SK-N-SH (cell line): ENCODE data around the gene ARFGAP1. TPM values are rescaled to one million over a fixed set of nuclear protein-coding genes. Genes with fewer than 3 reads are reported as not detected.

Experiments used
- CTCF ChIA-PET: fragments of 300-600, 350-600 bp; formaldehyde crosslinking; extraction: SDS; loops from one replicate; lab custom pipeline; 2021; lab: Yijun Ruan, JAX
- POLR2A ChIA-PET: fragments of 350-600 bp; sonication (Branson Sonifier 250); formaldehyde crosslinking; extraction: SDS; loops from one replicate; lab custom pipeline; 2020; ENCODE audit warnings: antibody characterized with exemption, inconsistent platforms; lab: Yijun Ruan, JAX
- DNase-seq: peaks from one replicate; pipeline ENCODE4 v3.0.0; 2012
- H2AFZ ChIP-seq: fragments of 200-600 bp; sonication (generic); 2 replicates; pipeline ENCODE4 v1.8.1; 2016; ENCODE audit warnings: antibody characterized with exemption, mild to moderate bottlenecking, low read depth
- H3F3A ChIP-seq: fragments of 200-600 bp; sonication (generic); replicated peaks from 2 replicates; pipeline ENCODE3; 2016; ENCODE audit warnings: antibody characterized with exemption, mild to moderate bottlenecking; ENCODE audit not compliant: insufficient read depth
- H3K27ac ChIP-seq, 2 experiments: fragments of 200-500 bp in 1 of 2; fragments of 200-600 bp in 1 of 2; sonication (Bioruptor generic) in 1 of 2; sonication (generic), shearing (Covaris generic) in 1 of 2; 2 replicates each; pipeline versions ENCODE4 v1.5.1 to v1.6.1; 2014 to 2016; ENCODE audit warnings: low read depth in 2 of 2, inconsistent platforms in 1 of 2, low read length in 1 of 2, mild to moderate bottlenecking in 1 of 2, mixed read lengths in 1 of 2
- H3K27me3 ChIP-seq: fragments of 200-600 bp; sonication (generic), shearing (Covaris generic); 2 replicates; pipeline ENCODE4 v1.6.1; 2016; ENCODE audit warnings: mixed run types; ENCODE audit not compliant: insufficient read depth
- H3K36me3 ChIP-seq, 2 experiments: fragments of 200-500 bp in 1 of 2; fragments of 200-600 bp in 1 of 2; sonication (Bioruptor generic) in 1 of 2; sonication (generic) in 1 of 2; replicated peaks in 1 of 2; 2 replicates each; pipeline versions ENCODE3 to v1.5.1; 2014 to 2016; ENCODE audit warnings: low read length in 1 of 2, mild to moderate bottlenecking in 1 of 2; ENCODE audit not compliant: insufficient read depth in 2 of 2, control insufficient read depth in 1 of 2
- H3K4me1 ChIP-seq, 2 experiments: fragments of 200-500 bp in 1 of 2; fragments of 200-600 bp in 1 of 2; sonication (Bioruptor generic) in 1 of 2; sonication (generic), shearing (Covaris generic) in 1 of 2; 2 replicates each; pipeline versions ENCODE4 v1.5.1 to v1.6.1; 2014 to 2016; ENCODE audit warnings: low read depth in 1 of 2, low read length in 1 of 2, mixed run types in 1 of 2; ENCODE audit not compliant: insufficient read depth in 2 of 2, control insufficient read depth in 1 of 2
- H3K4me2 ChIP-seq: fragments of 200-600 bp; sonication (generic), shearing (Covaris generic); 2 replicates; pipeline ENCODE4 v1.6.1; 2017; ENCODE audit warnings: mixed run types
- H3K4me3 ChIP-seq, 2 experiments: fragments of 200-500 bp in 1 of 2; fragments of 200-600 bp in 1 of 2; sonication (Bioruptor generic) in 1 of 2; sonication (generic), shearing (Covaris generic) in 1 of 2; 2 replicates each; pipeline versions ENCODE4 v1.5.1 to v1.8.1; 2014 to 2016; ENCODE audit warnings: low read depth in 2 of 2, inconsistent platforms in 1 of 2, low read length in 1 of 2, mild to moderate bottlenecking in 1 of 2, mixed read lengths in 1 of 2, moderate library complexity in 1 of 2
- H3K79me2 ChIP-seq: fragments of 200-600 bp; sonication (generic); 2 replicates; pipeline ENCODE4 v1.8.1; 2017; ENCODE audit warnings: mild to moderate bottlenecking; ENCODE audit not compliant: insufficient read depth
- H3K9ac ChIP-seq: fragments of 200-600 bp; sonication (generic); 2 replicates; pipeline ENCODE4 v1.6.1; 2017; ENCODE audit warnings: mixed run types
- H3K9me2 ChIP-seq: fragments of 200-600 bp; sonication (generic); 2 replicates; pipeline ENCODE4 v1.6.1; 2017; ENCODE audit warnings: mixed run types
- H3K9me3 ChIP-seq: fragments of 200-600 bp; sonication (generic); 2 replicates; pipeline ENCODE4 v1.6.1; 2017; ENCODE audit warnings: mixed run types, mild to moderate bottlenecking, moderate library complexity
- H4K20me1 ChIP-seq: fragments of 200-600 bp; sonication (generic); 2 replicates; pipeline ENCODE4 v1.6.1; 2017; ENCODE audit warnings: mild to moderate bottlenecking, mixed run types; ENCODE audit not compliant: insufficient read depth
- CHD2 ChIP-seq: fragments of 150-350 bp; IDR thresholded peaks from 2 replicates; pipeline ENCODE4 v1.6.1; 2018; ENCODE audit warnings: low read length; ENCODE audit not compliant: partially characterized antibody
- EP300 ChIP-seq, 2 experiments: IDR thresholded peaks; 2 replicates each; pipeline versions ENCODE4 v1.4.0 to v1.6.1; 2012; ENCODE audit warnings: borderline replicate concordance in 1 of 2, low read depth in 1 of 2, low read length in 1 of 2
- GATA2 ChIP-seq: sonication (generic); formaldehyde crosslinking; IDR thresholded peaks from 2 replicates; pipeline ENCODE4 v1.5.0; 2020; ENCODE audit warnings: mild to moderate bottlenecking, missing genetic modification reagents
- JUND ChIP-seq: IDR thresholded peaks from 2 replicates; pipeline ENCODE4 v1.4.0; 2012
- MEF2A ChIP-seq: IDR thresholded peaks from 2 replicates; pipeline ENCODE4 v1.4.0; 2012; ENCODE audit warnings: low read depth, borderline replicate concordance
- MXI1 ChIP-seq: IDR thresholded peaks from 2 replicates; pipeline ENCODE4 v1.6.1; 2012; ENCODE audit warnings: mild to moderate bottlenecking, low read depth, low read length, improper control_type of control experiment
- NFIC ChIP-seq: IDR thresholded peaks from 2 replicates; pipeline ENCODE4 v1.4.0; 2012; ENCODE audit warnings: borderline replicate concordance
- RAD21 ChIP-seq: IDR thresholded peaks from 2 replicates; pipeline ENCODE4 v1.6.1; 2012; ENCODE audit warnings: mild to moderate bottlenecking, low read length
- REST ChIP-seq: IDR thresholded peaks from 2 replicates; pipeline ENCODE4 v1.6.1; 2012; ENCODE audit warnings: mild to moderate bottlenecking, low read depth, low read length, moderate library complexity
- SIN3A ChIP-seq: IDR thresholded peaks from 2 replicates; pipeline ENCODE4 v1.6.1; 2012; ENCODE audit warnings: low read depth, mild to moderate bottlenecking, low read length, moderate library complexity, borderline replicate concordance
- TAF1 ChIP-seq: IDR thresholded peaks from 2 replicates; pipeline ENCODE4 v1.6.1; 2012; ENCODE audit warnings: low read depth, mild to moderate bottlenecking, low read length, moderate library complexity, borderline replicate concordance
- TCF12 ChIP-seq: IDR thresholded peaks from 2 replicates; pipeline ENCODE4 v1.4.0; 2012
- WGBS: methylation state at CpG from one replicate; pipeline ENCODE4 v1.1.6; 2017; ENCODE audit warnings: low lambda C conversion rate; 5-methylcytosine and 5-hydroxymethylcytosine counted together
- polyA plus RNA-seq, 3 experiments: library from polyadenylated mRNA; depleted of rRNA; stranded (reverse); fragments of >200 nt; gene quantifications; 2 replicates each; pipeline ENCODE4 v1.2.3, GENCODE V29; 2012
- TF ChIP-seq, protein P1 (sequence below): IDR thresholded peaks from 2 replicates; pipeline ENCODE4 v1.4.0; 2012; ENCODE audit warnings: low read depth, borderline replicate concordance
- TF ChIP-seq, protein P2 (sequence below): IDR thresholded peaks from 2 replicates; pipeline ENCODE4 v1.4.0; 2012; ENCODE audit warnings: low read depth, borderline replicate concordance

ARFGAP1 gene
- polyA plus RNA-seq, 1 of the 3 experiments (the other 2 are of a cell fraction), result 72.7 TPM

DNA sequence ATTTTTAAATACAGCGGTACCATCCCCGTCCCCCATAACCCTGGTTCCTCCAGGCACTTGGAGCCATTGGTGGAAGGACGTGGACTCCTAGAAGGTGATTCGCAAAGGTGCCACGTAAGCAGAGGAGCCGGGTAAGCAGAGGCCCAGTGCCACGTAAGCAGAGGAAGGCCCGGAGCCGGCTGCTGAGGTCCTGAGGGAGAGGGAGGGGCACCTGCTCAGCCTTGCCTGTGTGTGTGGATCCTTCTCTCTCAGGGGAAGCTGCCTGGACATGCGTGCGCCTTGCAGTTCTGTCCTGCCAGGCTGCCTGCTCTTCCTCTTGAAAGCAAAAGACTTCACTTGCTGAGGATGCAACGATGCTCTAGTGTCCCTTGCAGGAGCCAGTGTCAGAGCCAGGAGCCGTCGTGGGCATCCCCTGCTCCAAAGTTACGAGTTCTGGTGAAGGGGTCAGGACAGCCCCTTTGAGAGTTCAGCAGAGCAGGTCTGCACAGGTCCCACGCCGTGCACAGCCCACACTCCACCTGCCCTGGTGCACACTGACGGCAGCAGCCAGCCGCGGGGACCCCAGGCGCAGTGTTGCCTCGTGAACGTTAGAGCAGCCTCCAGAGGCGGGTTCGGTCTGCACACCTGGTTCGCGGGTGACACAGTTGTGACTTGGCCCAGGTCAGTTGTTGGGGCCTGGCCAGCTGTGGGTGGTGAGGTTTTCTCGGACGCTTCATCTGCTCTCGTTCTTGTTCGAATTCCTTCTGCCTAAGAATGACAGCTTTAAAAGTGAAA is 16.5 kb upstream of the ARFGAP1 start:
- H3K79me2 ChIP-seq, result no peaks in the 10 kb centered on the region
- H2AFZ ChIP-seq, result no peak overlapping the region
- no peaks in the 10 kb centered on the region for H3K9me3 ChIP-seq
- H3F3A ChIP-seq, result no peaks in the 10 kb centered on the region
- 75% methylated on average over 22 of the region's 31 CpGs for WGBS
- no peaks in the 10 kb centered on the region for H4K20me1 ChIP-seq
- H3K9ac ChIP-seq, result no peak overlapping the region
- TF ChIP-seq EP300 (IDR thresholded peaks at IDR 0.05; ENCODE audit: borderline replicate concordance in 1 of 2, low read depth in 1 of 2, low read length in 1 of 2) (no peak), REST (no peak), TCF12 (no peak), RAD21 (no peak), CHD2 (no peak), MXI1 (no peak), SIN3A (no peak), NFIC (no peak), JUND (no peak), TAF1 (no peak), GATA2 (CRISPR knock-in tag) (no peak), MEF2A (no peak)
- TF ChIP-seq, protein P1, sequence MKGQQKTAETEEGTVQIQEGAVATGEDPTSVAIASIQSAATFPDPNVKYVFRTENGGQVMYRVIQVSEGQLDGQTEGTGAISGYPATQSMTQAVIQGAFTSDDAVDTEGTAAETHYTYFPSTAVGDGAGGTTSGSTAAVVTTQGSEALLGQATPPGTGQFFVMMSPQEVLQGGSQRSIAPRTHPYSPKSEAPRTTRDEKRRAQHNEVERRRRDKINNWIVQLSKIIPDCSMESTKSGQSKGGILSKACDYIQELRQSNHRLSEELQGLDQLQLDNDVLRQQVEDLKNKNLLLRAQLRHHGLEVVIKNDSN, result no peak
- TF ChIP-seq, protein P2, sequence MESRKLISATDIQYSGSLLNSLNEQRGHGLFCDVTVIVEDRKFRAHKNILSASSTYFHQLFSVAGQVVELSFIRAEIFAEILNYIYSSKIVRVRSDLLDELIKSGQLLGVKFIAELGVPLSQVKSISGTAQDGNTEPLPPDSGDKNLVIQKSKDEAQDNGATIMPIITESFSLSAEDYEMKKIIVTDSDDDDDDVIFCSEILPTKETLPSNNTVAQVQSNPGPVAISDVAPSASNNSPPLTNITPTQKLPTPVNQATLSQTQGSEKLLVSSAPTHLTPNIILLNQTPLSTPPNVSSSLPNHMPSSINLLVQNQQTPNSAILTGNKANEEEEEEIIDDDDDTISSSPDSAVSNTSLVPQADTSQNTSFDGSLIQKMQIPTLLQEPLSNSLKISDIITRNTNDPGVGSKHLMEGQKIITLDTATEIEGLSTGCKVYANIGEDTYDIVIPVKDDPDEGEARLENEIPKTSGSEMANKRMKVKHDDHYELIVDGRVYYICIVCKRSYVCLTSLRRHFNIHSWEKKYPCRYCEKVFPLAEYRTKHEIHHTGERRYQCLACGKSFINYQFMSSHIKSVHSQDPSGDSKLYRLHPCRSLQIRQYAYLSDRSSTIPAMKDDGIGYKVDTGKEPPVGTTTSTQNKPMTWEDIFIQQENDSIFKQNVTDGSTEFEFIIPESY, result no peak
- no peak overlapping the region for H3K27ac ChIP-seq
- ChIA-PET POLR2A (no interaction called here), CTCF (interaction anchor here (0.9 to 5.8 kb wide), 4 partner anchors 9 to 126 kb away, joined by 3 to 74 read pairs (median 4); no protein-coding TSS in a partner anchor)
- DNase-seq, result no peak
- no peaks in the 10 kb centered on the region for H3K36me3 ChIP-seq
- H3K4me2 ChIP-seq, result no peak overlapping the region
- H3K9me2 ChIP-seq, result no peaks in the 10 kb centered on the region
- H3K4me3 ChIP-seq, result no peak overlapping the region
- peaks cover 36% of the 10 kb centered on the region for H3K27me3 ChIP-seq
- peaks cover 0 to 5% of the 10 kb centered on the region in 2 experiments; a peak in 1 of 4 replicates for H3K4me1 ChIP-seq
